ENCODE measurements around the gene FTCD.

Gene FTCD

DNA sequence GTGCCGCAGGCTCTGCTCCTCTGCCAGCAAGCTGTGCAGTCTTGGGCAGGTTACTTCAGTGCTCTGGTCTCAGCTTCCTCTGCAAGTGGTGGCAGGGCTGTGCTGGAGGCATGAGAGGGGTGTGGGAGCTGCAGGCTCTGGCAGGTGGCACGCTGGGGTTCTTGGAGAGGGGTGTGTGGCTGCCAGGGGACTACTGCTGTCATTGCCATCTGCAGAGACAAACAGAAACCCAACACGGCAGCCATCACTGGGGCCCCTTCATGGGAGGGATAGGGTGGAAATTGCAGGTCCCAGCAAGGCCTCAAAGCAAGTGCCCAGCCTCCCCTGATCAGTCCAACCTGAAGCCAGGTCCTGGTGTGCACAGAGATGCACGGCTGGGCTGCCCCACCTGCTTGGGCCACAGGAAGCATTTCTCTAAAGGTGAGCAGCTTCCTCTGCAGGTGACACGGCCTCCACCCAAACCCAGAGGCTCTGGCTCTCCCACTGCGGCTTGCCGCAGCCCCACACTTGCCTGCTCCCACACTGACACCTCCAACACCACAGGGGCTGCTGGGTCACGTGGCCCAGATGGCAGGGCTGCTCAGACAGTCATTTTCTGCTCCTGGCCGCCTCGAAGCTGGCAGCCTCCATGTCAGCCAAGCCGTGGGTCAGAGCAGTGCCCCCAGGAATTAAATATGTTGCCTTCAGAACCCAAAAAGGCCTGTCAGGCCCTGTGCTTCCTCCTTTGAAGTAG is 61.5 kb downstream of the FTCD start:
- Histone ChIP-seq H3K36me3 (ENCODE audit: insufficient read depth, low read depth, low read length) (no peaks in the 10 kb centered on the region), H3K27me3 (ENCODE audit: insufficient read depth, low read length) (peaks cover 18% of the 10 kb centered on the region), H3K9me3 (ENCODE audit: insufficient read depth, low read depth, low read length) (peaks cover 28% of the 10 kb centered on the region), H3K4me1 (ENCODE audit: insufficient read depth, low read length) (no peaks in the 10 kb centered on the region; the same call in 1 of the 2 replicates), H3K9ac (ENCODE audit: low read depth, low read length) (no peak overlapping the region), H3K4me3 (ENCODE audit: low read length) (no peak overlapping the region), H3K27ac (ENCODE audit: low read length) (no peak overlapping the region)

GRCh38 chr21:46092811-46093667 is 62.3 kb downstream of the FTCD start:
- Histone ChIP-seq H3K4me1 (ENCODE audit: insufficient read depth, low read length) (no peaks in the 10 kb centered on the region; the same call in 1 of the 2 replicates), H3K9me3 (ENCODE audit: insufficient read depth, low read depth, low read length) (peaks cover 28% of the 10 kb centered on the region), H3K27me3 (ENCODE audit: insufficient read depth, low read length) (peaks cover 14% of the 10 kb centered on the region), H3K9ac (ENCODE audit: low read depth, low read length) (no peak overlapping the region), H3K4me3 (ENCODE audit: low read length) (no peak overlapping the region), H3K36me3 (ENCODE audit: insufficient read depth, low read depth, low read length) (no peaks in the 10 kb centered on the region), H3K27ac (ENCODE audit: low read length) (no peak overlapping the region)

DNA sequence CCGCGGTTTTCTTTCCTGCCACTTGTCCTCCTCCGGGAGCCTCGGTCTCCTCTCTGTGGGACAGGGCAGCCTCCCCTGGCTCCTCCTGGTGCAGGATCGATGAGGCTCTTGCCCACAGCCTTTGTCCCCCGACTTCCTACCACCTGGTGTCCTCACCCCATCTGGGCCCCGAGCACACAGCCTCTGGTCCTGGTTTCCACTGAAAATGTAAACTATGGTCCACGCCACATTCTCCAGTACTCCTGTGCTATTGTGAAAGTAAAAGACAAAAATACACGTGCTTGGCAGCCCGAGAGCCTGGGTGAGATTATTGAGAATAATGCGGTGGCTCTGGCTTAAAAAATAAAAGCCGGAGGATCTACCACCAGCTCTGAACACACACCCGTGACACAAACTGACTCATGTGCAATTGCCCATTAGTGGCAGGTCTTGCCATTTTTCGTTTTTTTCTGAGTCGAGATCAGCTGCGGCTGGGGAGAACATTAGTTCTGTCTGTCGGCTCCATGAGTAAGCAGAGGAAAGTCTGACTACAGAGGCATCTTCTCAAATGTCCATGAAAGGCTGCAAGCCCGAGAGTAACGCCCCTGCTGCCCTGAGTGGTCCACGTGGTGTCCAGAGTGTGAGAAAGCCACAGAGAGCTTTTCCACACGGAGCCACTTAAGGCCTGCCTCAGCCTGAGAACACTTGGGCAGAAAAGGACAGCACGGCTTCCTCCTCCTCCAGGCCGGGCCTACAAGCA is 63.2 kb downstream of the FTCD start:
- peaks cover 28% of the 10 kb centered on the region for H3K9me3 ChIP-seq (ENCODE audit: insufficient read depth, low read depth, low read length)
- H3K4me1 ChIP-seq (ENCODE audit: insufficient read depth, low read length) = no peaks in the 10 kb centered on the region; the same call in 1 of the 2 replicates
- no peaks in the 10 kb centered on the region for H3K36me3 ChIP-seq (ENCODE audit: insufficient read depth, low read depth, low read length)
- H3K27ac ChIP-seq (ENCODE audit: low read length) = no peak overlapping the region
- peaks cover 12% of the 10 kb centered on the region for H3K27me3 ChIP-seq (ENCODE audit: insufficient read depth, low read length)
- H3K9ac ChIP-seq (ENCODE audit: low read depth, low read length) = no peak overlapping the region
- H3K4me3 ChIP-seq (ENCODE audit: low read length) = no peak overlapping the region

GRCh38 chr21:46091631-46092025 is 63.8 kb downstream of the FTCD start:
- H3K9ac ChIP-seq (ENCODE audit: low read depth, low read length) = no peak overlapping the region
- H3K4me1 ChIP-seq (ENCODE audit: insufficient read depth, low read length) = no peaks in the 10 kb centered on the region
- H3K9me3 ChIP-seq (ENCODE audit: insufficient read depth, low read depth, low read length) = peaks cover 28% of the 10 kb centered on the region
- no peak overlapping the region for H3K4me3 ChIP-seq (ENCODE audit: low read length)
- no peak overlapping the region for H3K27ac ChIP-seq (ENCODE audit: low read length)
- no peaks in the 10 kb centered on the region for H3K36me3 ChIP-seq (ENCODE audit: insufficient read depth, low read depth, low read length)
- peaks cover 7% of the 10 kb centered on the region for H3K27me3 ChIP-seq (ENCODE audit: insufficient read depth, low read length)

DNA sequence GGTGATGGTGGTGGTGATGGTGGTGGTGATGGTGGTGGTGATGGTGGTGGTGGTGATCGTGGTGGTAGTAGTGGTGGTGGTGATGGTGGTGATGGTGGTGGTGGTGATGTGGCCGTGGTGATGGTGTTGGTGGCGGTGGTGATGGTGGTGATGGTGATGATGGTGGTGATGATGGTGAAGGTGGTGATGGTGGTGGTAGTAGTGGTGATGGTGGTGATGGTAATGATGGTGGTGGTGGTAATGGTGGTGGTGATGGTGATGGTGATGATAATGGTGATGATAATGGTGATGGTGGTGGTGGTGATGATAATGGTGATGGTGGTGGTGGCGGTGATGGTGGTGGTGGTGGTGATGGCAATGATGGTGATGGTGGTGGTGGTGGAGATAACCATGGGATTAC is 64.3 kb downstream of the FTCD start:
- no peak overlapping the region for H3K9ac ChIP-seq (ENCODE audit: low read depth, low read length)
- peaks cover 2% of the 10 kb centered on the region; the same call in 1 of the 2 replicates for H3K27me3 ChIP-seq (ENCODE audit: insufficient read depth, low read length)
- no peaks in the 10 kb centered on the region for H3K4me1 ChIP-seq (ENCODE audit: insufficient read depth, low read length)
- H3K4me3 ChIP-seq (ENCODE audit: low read length) = no peak overlapping the region
- H3K9me3 ChIP-seq (ENCODE audit: insufficient read depth, low read depth, low read length) = peaks cover 28% of the 10 kb centered on the region
- H3K27ac ChIP-seq (ENCODE audit: low read length) = no peak overlapping the region
- H3K36me3 ChIP-seq (ENCODE audit: insufficient read depth, low read depth, low read length) = no peaks in the 10 kb centered on the region

DNA sequence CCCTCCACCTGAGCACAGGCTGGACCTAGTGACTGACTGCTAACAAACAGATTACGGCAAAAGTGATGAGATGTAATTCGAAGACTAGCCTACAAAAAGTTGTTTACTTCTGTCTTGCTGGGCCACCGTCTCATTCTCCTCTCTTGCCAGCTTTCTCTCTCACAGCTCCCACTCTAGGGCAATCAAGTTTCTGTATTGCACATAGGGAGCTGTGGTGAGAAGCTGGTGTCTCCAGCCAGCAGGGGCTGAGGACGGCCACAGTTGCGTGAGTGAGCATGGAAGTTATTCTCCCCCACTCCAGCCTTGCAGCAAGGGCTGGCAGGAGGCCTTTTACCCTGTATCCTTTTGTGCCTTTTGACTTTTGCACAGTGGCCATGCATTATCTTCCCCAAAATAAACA is 66.1 kb downstream of the FTCD start:
- Histone ChIP-seq H3K9me3 (ENCODE audit: insufficient read depth, low read depth, low read length) (peaks cover 28% of the 10 kb centered on the region), H3K27me3 (ENCODE audit: insufficient read depth, low read length) (no peaks in the 10 kb centered on the region), H3K4me3 (ENCODE audit: low read length) (no peak overlapping the region), H3K9ac (ENCODE audit: low read depth, low read length) (no peak overlapping the region), H3K27ac (ENCODE audit: low read length) (no peak overlapping the region), H3K4me1 (ENCODE audit: insufficient read depth, low read length) (no peaks in the 10 kb centered on the region), H3K36me3 (ENCODE audit: insufficient read depth, low read depth, low read length) (no peaks in the 10 kb centered on the region)

- Histone ChIP-seq H3K36me3 (ENCODE audit: insufficient read depth, low read depth, low read length) (no peaks in the 10 kb centered on the region), H3K4me1 (ENCODE audit: insufficient read depth, low read length) (no peaks in the 10 kb centered on the region), H3K9ac (ENCODE audit: low read depth, low read length) (no peak overlapping the region), H3K4me3 (ENCODE audit: low read length) (no peak overlapping the region), H3K9me3 (ENCODE audit: insufficient read depth, low read depth, low read length) (peaks cover 23% of the 10 kb centered on the region), H3K27ac (ENCODE audit: low read length) (no peak overlapping the region), H3K27me3 (ENCODE audit: insufficient read depth, low read length) (no peaks in the 10 kb centered on the region)
These were observed 67.2 kb downstream of the FTCD start for GRCh38 chr21:46088189-46088588.

GRCh38 chr21:46087641-46088040 is 67.7 kb downstream of the FTCD start:
- Histone ChIP-seq H3K4me1 (ENCODE audit: insufficient read depth, low read length) (no peaks in the 10 kb centered on the region), H3K4me3 (ENCODE audit: low read length) (no peak overlapping the region), H3K36me3 (ENCODE audit: insufficient read depth, low read depth, low read length) (no peaks in the 10 kb centered on the region), H3K9me3 (ENCODE audit: insufficient read depth, low read depth, low read length) (peaks cover 17% of the 10 kb centered on the region), H3K27me3 (ENCODE audit: insufficient read depth, low read length) (no peaks in the 10 kb centered on the region), H3K9ac (ENCODE audit: low read depth, low read length) (no peak overlapping the region), H3K27ac (ENCODE audit: low read length) (no peak overlapping the region)
